BE2C (cell line): ENCODE measurements around the gene LEKR1.
"Not testable (repeated sequence)": the region's sequence is repeated elsewhere in the genome, so short reads cannot be mapped to it uniquely, and the experiment has no call there.

Experiments
- DNase-seq: peaks from one replicate; pipeline ENCODE4 v3.0.0-alpha.2; 2020
- H3K27me3 ChIP-seq: fragments of 250-450 bp; sonication (Bioruptor Pico); 2 replicates; pipeline ENCODE4 v1.5.1; 2020; ENCODE audit warnings: mild to moderate bottlenecking
- H3K36me3 ChIP-seq: fragments of 250-450 bp; sonication (Bioruptor Pico); 2 replicates; pipeline ENCODE4 v1.5.1; 2020; ENCODE audit warnings: mild to moderate bottlenecking
- H3K4me1 ChIP-seq: fragments of 250-450 bp; sonication (Bioruptor Pico); 2 replicates; pipeline ENCODE4 v1.5.1; 2020
- H3K4me3 ChIP-seq: 2 replicates; pipeline ENCODE4 v1.5.1; 2011; ENCODE audit warnings: low read depth, low read length
- H3K9me3 ChIP-seq: fragments of 250-450 bp; sonication (Bioruptor Pico); 2 replicates; pipeline ENCODE4 v1.5.1; 2020
- TF ChIP-seq, protein P1 (sequence below): IDR thresholded peaks from 2 replicates; pipeline ENCODE4 v1.5.1; 2012; ENCODE audit warnings: mild to moderate bottlenecking, low read depth, low read length

The LEKR1 gene

DNA sequence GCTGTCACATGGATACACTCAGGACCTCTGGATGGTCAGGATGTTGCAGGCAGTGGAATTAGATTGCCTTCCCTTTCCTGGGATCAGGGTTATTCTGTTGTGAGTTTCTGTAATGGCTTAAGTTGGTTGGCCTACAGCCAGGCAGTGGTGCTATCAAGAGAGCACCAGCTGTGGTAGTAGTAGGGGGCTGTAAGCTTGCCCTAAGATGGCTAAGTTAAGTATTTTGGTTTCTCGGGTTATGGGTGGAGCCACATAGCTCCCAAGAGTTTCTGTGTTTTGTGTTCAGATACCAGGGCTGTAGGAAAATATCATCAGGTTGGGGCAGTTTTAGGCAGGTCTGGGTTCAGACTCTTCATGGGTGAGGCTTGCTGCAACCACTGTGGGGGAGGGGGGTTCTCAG is 59.6 kb downstream of the LEKR1 start:
- H3K4me1 ChIP-seq = no peaks in the 10 kb centered on the region
- no peak overlapping the region for H3K4me3 ChIP-seq
- TF ChIP-seq, protein P1, sequence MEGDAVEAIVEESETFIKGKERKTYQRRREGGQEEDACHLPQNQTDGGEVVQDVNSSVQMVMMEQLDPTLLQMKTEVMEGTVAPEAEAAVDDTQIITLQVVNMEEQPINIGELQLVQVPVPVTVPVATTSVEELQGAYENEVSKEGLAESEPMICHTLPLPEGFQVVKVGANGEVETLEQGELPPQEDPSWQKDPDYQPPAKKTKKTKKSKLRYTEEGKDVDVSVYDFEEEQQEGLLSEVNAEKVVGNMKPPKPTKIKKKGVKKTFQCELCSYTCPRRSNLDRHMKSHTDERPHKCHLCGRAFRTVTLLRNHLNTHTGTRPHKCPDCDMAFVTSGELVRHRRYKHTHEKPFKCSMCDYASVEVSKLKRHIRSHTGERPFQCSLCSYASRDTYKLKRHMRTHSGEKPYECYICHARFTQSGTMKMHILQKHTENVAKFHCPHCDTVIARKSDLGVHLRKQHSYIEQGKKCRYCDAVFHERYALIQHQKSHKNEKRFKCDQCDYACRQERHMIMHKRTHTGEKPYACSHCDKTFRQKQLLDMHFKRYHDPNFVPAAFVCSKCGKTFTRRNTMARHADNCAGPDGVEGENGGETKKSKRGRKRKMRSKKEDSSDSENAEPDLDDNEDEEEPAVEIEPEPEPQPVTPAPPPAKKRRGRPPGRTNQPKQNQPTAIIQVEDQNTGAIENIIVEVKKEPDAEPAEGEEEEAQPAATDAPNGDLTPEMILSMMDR = no peak
- no peaks in the 10 kb centered on the region for H3K36me3 ChIP-seq
- no peaks in the 10 kb centered on the region for H3K9me3 ChIP-seq
- H3K27me3 ChIP-seq = no peaks in the 10 kb centered on the region
- no peak for DNase-seq

DNA sequence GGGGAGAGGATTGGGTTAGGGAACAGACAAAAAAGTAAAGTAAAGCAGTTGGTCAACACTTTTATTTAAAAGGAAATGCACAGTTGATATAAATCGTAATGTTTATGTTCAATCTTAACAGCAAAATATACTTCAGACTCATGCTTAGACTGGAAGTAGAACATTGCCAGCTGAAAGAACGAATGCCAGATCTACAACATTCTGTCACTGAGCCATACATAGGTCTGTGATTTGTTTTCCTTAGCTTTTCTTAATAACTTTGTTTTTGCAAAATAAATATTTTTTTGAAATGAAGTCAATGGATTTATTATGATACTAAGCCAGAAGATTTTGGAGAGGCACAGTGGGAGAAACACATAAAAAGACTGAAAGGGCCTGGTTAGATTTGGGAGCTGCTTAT is 62.0 kb downstream of the LEKR1 start:
- no peak for DNase-seq
- Histone ChIP-seq H3K4me1 (no peaks in the 10 kb centered on the region), H3K4me3 (no peak overlapping the region), H3K27me3 (no peaks in the 10 kb centered on the region), H3K36me3 (no peaks in the 10 kb centered on the region), H3K9me3 (no peaks in the 10 kb centered on the region)
- TF ChIP-seq, protein P1 = no peak

DNA sequence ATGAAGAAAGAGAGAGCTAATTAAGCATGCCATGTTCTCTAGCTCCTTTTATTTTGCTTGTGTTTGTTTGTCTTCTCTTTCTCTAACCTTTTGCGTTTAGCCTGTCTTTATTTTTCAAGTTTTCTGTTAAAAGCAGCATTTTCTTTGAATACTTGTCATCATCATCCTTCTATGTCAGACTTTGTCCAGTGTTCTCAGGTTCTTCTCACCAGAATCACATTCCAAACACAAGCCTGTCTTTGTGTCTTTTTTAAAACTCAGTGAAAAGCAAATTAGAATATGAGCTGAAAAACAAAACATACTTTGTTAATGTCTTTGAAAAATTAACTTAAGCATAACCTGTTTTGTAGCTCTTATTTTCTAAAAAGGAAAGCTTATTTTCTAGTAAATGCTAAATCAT is 62.4 kb downstream of the LEKR1 start:
- H3K4me1 ChIP-seq = no peaks in the 10 kb centered on the region
- no peaks in the 10 kb centered on the region for H3K9me3 ChIP-seq
- H3K4me3 ChIP-seq = no peak overlapping the region
- no peaks in the 10 kb centered on the region for H3K36me3 ChIP-seq
- no peak for DNase-seq
- TF ChIP-seq, protein P1 = no peak
- H3K27me3 ChIP-seq = no peaks in the 10 kb centered on the region

DNA sequence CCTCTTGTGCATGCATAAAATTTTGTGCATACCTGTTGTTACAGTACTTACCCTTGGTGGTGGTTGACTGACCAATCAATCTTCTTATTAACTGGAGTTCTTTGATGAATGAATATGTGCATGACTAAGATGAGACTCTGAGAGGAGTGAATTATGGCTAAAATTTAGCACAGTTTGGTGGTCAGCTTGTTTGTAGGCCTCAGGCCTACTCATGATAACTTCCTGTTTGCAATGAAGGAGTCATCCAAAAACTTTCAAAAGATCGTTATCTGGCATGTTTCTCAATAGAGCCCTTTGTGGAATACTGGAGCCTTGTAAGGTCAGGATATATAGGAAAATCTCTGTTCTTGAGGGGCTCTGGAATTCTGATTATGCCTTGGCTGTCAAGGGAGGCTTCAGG is 66.5 kb downstream of the LEKR1 start:
- no peaks in the 10 kb centered on the region for H3K27me3 ChIP-seq
- no peaks in the 10 kb centered on the region for H3K36me3 ChIP-seq
- no peaks in the 10 kb centered on the region for H3K4me1 ChIP-seq
- TF ChIP-seq, protein P1 = no peak
- H3K4me3 ChIP-seq = no peak overlapping the region
- no peaks in the 10 kb centered on the region for H3K9me3 ChIP-seq
- no peak for DNase-seq

DNA sequence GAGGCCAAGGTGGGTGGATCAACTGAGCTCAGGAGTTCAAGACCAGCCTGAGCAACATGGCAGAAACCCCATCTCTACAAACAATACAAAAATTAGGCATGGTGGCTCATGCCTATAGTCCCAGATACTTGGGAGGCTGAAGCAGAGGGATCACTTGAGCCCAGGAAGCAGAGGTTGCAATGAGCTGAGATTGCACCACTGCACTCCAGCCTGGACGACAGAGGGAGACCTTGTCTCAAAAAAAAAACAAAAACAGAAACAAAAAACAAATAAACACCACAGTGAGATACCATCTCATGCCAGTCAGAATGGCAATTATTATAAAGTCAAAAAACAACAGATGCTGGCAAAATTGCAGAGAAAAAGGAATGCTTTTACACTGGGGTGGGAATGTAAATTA is 69.2 kb downstream of the LEKR1 start:
- H3K9me3 ChIP-seq, H3K4me1 ChIP-seq, H3K36me3 ChIP-seq, H3K4me3 ChIP-seq, DNase-seq, H3K27me3 ChIP-seq: not testable (repeated sequence)

DNA sequence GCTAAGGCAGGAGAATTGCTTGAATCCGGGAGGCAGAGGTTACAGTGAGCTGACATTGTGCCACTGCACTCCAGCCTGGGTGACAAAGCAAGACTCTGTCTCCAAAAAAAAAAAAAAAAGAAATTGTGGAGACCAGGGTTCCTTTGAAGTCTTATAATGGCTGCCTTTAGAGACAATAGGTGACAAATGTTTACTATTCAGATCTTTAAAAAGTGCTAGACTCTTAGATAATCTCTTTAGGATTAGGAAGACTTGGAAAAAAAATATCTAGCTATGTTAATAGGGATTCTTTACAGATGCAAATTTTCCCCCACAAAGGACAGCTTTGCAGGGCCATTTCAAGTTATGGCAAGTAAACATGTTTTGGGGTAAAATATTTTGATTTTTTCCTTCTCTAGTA is 71.7 kb downstream of the LEKR1 start:
- not testable (repeated sequence) for H3K27me3 ChIP-seq, H3K4me1 ChIP-seq, H3K9me3 ChIP-seq, H3K36me3 ChIP-seq, H3K4me3 ChIP-seq, DNase-seq

DNA sequence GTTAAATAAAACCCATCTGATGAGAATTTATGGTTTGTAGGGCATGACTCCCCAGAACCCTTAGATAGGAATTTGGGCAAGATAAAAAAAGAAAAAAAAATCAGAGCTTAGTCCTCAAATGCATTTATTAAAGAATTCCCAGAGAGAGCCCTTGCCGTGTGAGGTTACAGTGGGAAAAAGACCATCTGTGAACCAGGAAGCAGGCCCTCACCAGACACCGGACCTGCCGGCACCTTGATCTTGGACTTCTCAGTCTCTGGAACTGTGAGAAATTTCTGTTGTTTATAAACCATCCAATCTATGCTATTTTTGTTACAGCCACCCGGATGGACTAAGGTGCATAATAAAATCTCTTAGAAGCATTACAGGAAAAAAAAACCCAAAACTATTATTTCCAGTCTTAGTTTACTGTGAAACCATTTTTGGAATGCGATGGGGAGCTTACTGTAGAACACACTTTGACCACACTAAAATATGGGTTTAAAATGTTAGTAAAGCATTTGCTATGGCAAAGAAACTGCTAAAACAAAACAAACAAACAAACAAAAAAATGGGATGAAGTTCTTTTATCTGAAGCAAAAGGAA is 72.2 kb downstream of the LEKR1 start:
- Histone ChIP-seq H3K4me3 (no peak overlapping the region), H3K36me3 (no peaks in the 10 kb centered on the region), H3K9me3 (no peaks in the 10 kb centered on the region), H3K4me1 (no peaks in the 10 kb centered on the region), H3K27me3 (no peaks in the 10 kb centered on the region)
- TF ChIP-seq, protein P1 = no peak
- DNase-seq = no peak
